C4-2B (cell line): ENCODE measurements around the gene SIX6.

Experiments used
- ZFX ChIP-seq: fragments of 450-650 bp; IDR thresholded peaks from 2 replicates; pipeline ENCODE4 v1.6.1; 2017
- TF ChIP-seq, protein P1 (sequence below): fragments of 450-650 bp; conservative IDR thresholded peaks from 2 replicates; pipeline ENCODE4 v1.5.1; 2017; ENCODE audit warnings: mild to moderate bottlenecking

DNA sequence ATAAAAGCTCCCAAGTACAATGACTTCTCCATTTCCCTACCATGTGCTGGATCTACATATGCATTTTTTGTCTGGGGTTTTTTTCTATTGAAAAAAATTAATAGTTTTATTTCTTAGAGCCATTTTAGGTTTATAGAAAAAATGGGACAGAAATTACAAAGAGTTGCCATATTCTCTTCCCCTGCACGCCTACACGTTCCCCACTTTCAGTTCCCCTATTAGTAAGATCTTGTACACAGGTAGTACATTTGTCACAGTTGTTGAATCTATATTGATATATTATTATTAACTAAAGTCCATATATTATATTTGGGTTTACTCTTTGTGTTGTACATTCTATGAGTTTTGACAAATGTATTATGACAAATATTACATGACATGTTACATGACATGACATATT lies 35.7 kb downstream of the SIX6 start:
- TF ChIP-seq, protein P1, sequence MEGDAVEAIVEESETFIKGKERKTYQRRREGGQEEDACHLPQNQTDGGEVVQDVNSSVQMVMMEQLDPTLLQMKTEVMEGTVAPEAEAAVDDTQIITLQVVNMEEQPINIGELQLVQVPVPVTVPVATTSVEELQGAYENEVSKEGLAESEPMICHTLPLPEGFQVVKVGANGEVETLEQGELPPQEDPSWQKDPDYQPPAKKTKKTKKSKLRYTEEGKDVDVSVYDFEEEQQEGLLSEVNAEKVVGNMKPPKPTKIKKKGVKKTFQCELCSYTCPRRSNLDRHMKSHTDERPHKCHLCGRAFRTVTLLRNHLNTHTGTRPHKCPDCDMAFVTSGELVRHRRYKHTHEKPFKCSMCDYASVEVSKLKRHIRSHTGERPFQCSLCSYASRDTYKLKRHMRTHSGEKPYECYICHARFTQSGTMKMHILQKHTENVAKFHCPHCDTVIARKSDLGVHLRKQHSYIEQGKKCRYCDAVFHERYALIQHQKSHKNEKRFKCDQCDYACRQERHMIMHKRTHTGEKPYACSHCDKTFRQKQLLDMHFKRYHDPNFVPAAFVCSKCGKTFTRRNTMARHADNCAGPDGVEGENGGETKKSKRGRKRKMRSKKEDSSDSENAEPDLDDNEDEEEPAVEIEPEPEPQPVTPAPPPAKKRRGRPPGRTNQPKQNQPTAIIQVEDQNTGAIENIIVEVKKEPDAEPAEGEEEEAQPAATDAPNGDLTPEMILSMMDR: no peak
- TF ChIP-seq ZFX: no peak
